WTC11 (cell line): ENCODE measurements around the gene MARCHF7. TPM values are rescaled to one million over a fixed set of nuclear protein-coding genes. Genes with fewer than 3 reads are reported as not detected.
"Not testable (repeated sequence)": the region's sequence is repeated elsewhere in the genome, so short reads cannot be mapped to it uniquely, and the experiment has no call there.

Source experiments
- ATAC-seq: fragments of 200-7000 bp; cut with Tn5 transposase; 2 replicates; pipeline ENCODE4 v1.10.0; 2021; ENCODE audit warnings: mild to moderate bottlenecking, moderate library complexity
- CTCF ChIA-PET: fragments of 300-600 bp; sonication (Branson Sonifier 250); formaldehyde crosslinking; loops from one replicate; lab custom pipeline; 2021; ENCODE audit warnings: antibody characterized with exemption; lab: Charles Lee
- POLR2A ChIA-PET: fragments of 350-600 bp; sonication (Branson Sonifier 250); formaldehyde crosslinking; loops from one replicate; lab custom pipeline; 2021; ENCODE audit warnings: antibody characterized with exemption; lab: Charles Lee
- DNase-seq: peaks from one replicate; pipeline ENCODE4 v3.0.0; 2021; ENCODE audit warnings: low spot score
- H3K27ac Mint-ChIP-seq: 2 replicates; pipeline ENCODE4 v1.8.0; 2021; ENCODE audit warnings: mixed read lengths
- H3K27me3 Mint-ChIP-seq: 2 replicates; pipeline ENCODE4 v1.8.0; 2021; ENCODE audit warnings: low read depth, mild to moderate bottlenecking, moderate library complexity, mixed read lengths
- H3K36me3 Mint-ChIP-seq: 2 replicates; pipeline ENCODE4 v1.8.0; 2021; ENCODE audit warnings: mixed read lengths
- H3K4me1 Mint-ChIP-seq: 2 replicates; pipeline ENCODE4 v1.8.0; 2022; ENCODE audit warnings: mixed read lengths
- H3K4me3 Mint-ChIP-seq: 2 replicates; pipeline ENCODE4 v1.8.0; 2021; ENCODE audit warnings: mild to moderate bottlenecking, moderate library complexity, mixed read lengths
- H3K9me3 Mint-ChIP-seq: 2 replicates; pipeline ENCODE4 v1.8.0; 2021; ENCODE audit warnings: mixed read lengths
- MXD4 ChIP-seq: fragments of 250-450 bp; sonication (Bioruptor Pico); IDR thresholded peaks from 2 replicates; pipeline ENCODE4 v1.8.0; 2021; ENCODE audit warnings: mild to moderate bottlenecking, moderate library complexity, borderline replicate concordance
- SMAD3 ChIP-seq: sonication (generic); formaldehyde crosslinking; IDR thresholded peaks from 2 replicates; pipeline ENCODE4 v1.8.0; 2022; ENCODE audit warnings: missing genetic modification reagents, mild to moderate bottlenecking, borderline replicate concordance
- SOX15 ChIP-seq: fragments of 250-450 bp; sonication (Bioruptor Pico); IDR thresholded peaks from 2 replicates; pipeline ENCODE4 v1.9.0; 2021; ENCODE audit warnings: mild to moderate bottlenecking
- TEAD4 ChIP-seq: sonication (generic); formaldehyde crosslinking; IDR thresholded peaks from 2 replicates; pipeline ENCODE4 v1.8.0; 2022; ENCODE audit warnings: mild to moderate bottlenecking, missing genetic modification reagents
- TP53 ChIP-seq: sonication (generic); formaldehyde crosslinking; IDR thresholded peaks from 2 replicates; pipeline ENCODE4 v1.8.1; 2023; ENCODE audit warnings: mild to moderate bottlenecking, missing genetic modification reagents
- ZBTB21 ChIP-seq: sonication (generic); formaldehyde crosslinking; IDR thresholded peaks from 2 replicates; pipeline ENCODE4 v1.8.1; 2023; ENCODE audit warnings: mild to moderate bottlenecking, missing genetic modification reagents, borderline replicate concordance
- total RNA-seq: library from RNA; stranded (reverse); gene quantifications from 3 replicates; pipeline ENCODE4 v1.2.3, GENCODE V29; 2021
- TF ChIP-seq, protein P1 (sequence below): sonication (generic); formaldehyde crosslinking; IDR thresholded peaks from 2 replicates; pipeline ENCODE4 v1.8.1; 2022; ENCODE audit warnings: low read depth, missing genetic modification reagents, borderline replicate concordance
- TF ChIP-seq, protein P2 (sequence below): fragments of 250-450 bp; sonication (Bioruptor Pico); IDR thresholded peaks from 2 replicates; pipeline ENCODE4 v1.8.0; 2021; ENCODE audit warnings: mild to moderate bottlenecking
- TF ChIP-seq, protein P3 (sequence below): fragments of 250-450 bp; sonication (Bioruptor Pico); IDR thresholded peaks from 2 replicates; pipeline ENCODE4 v1.9.0; 2021; ENCODE audit warnings: moderate library complexity, mild to moderate bottlenecking, inconsistent platforms, borderline replicate concordance
- TF ChIP-seq, protein P4 (sequence below): sonication (generic); formaldehyde crosslinking; IDR thresholded peaks from 2 replicates; pipeline ENCODE4 v1.8.1; 2023; ENCODE audit warnings: mild to moderate bottlenecking, moderate library complexity, missing genetic modification reagents
- TF ChIP-seq, protein P5 (sequence below): fragments of 250-450 bp; sonication (Bioruptor Pico); IDR thresholded peaks from 2 replicates; pipeline ENCODE4 v1.9.0; 2021; ENCODE audit warnings: mild to moderate bottlenecking, borderline replicate concordance
- TF ChIP-seq, protein P6 (sequence below): fragments of 250-450 bp; sonication (Bioruptor Pico); IDR thresholded peaks from 2 replicates; pipeline ENCODE4 v1.9.0; 2021; ENCODE audit warnings: mild to moderate bottlenecking
- TF ChIP-seq, protein P7 (sequence below): sonication (generic); formaldehyde crosslinking; IDR thresholded peaks from 2 replicates; pipeline ENCODE4 v1.8.1; 2022; ENCODE audit warnings: mild to moderate bottlenecking, missing genetic modification reagents, moderate library complexity, borderline replicate concordance

Gene MARCHF7
- total RNA-seq, 1 experiment from 2014 or later: 84.0 TPM

DNA sequence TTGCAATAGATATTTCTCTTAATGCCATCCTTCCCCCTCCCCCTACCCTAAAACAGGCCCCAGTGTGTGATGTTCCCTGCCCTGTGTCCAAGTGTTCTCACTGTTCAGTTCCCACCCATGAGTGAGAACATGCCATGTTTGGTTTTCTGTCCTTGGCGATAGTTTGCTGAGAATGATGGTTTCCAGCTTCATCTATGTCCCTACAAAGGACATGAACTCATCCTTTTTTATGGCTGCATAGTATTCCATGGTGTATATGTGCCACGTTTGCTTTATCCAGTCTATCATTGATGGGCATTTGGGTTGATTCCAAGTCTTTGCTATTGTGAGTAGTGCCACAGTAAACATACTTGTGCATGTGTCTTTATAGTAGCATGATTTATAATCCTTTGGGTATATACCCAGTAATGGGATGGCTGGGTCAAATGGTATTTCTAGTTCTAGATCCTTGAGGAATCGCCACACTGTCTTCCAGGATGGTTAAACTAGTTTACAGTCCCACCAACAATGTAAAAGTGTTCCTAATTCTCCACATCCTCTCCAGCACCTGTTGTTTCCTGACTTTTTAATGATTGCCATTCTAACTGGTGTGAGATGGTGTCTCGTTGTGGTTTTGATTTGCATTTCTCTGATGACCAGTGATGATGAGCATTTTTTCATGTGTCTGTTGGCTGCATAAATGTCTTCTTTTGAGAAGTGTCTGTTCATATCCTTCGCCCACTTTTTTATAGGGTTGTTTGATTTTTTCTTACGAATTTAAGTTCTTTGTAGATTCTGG, 12.7 kb downstream of the MARCHF7 start:
- ATAC-seq, CTCF ChIA-PET, H3K27ac Mint-ChIP-seq, DNase-seq, H3K4me3 Mint-ChIP-seq, H3K27me3 Mint-ChIP-seq, POLR2A ChIA-PET: not testable (repeated sequence)
- peaks cover 52% of the 10 kb centered on the region for H3K36me3 Mint-ChIP-seq
- peaks cover 18% of the 10 kb centered on the region for H3K4me1 Mint-ChIP-seq
- peaks cover 21% of the 10 kb centered on the region for H3K9me3 Mint-ChIP-seq

DNA sequence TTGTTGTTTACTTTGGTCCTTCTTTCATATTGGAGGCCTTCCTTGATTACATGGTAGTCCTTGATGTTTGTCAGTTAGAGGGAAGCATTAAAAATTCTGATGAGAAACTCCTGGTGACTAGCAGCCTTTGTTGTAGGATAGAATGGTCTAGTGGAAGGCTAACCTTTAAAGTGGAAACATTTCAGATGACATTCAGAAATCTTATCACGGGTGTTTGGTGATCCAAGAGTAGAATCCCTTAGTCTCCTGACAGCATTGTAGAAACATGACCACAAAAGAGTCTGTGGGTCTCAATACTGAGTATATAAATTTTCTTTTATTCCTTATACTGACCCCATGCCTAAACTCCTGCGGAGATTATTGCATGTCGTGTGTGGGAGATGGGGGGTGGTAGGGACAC, 13.4 kb downstream of the MARCHF7 start:
- ChIA-PET POLR2A (no interaction called here), CTCF (no interaction called here)
- Mint-ChIP-seq H3K27ac (no peak overlapping the region), H3K9me3 (peaks cover 21% of the 10 kb centered on the region), H3K4me1 (peaks cover 15% of the 10 kb centered on the region), H3K27me3 (no peaks in the 10 kb centered on the region), H3K4me3 (no peak overlapping the region), H3K36me3 (peaks cover 54% of the 10 kb centered on the region)
- TF ChIP-seq ZBTB21 (no peak), TEAD4 (CRISPR knock-in tag) (no peak), MXD4 (CRISPR knock-in tag) (no peak), TP53 (CRISPR knock-in tag) (no peak), SOX15 (CRISPR knock-in tag) (no peak), SMAD3 (CRISPR knock-in tag) (no peak)
- TF ChIP-seq, protein P1, sequence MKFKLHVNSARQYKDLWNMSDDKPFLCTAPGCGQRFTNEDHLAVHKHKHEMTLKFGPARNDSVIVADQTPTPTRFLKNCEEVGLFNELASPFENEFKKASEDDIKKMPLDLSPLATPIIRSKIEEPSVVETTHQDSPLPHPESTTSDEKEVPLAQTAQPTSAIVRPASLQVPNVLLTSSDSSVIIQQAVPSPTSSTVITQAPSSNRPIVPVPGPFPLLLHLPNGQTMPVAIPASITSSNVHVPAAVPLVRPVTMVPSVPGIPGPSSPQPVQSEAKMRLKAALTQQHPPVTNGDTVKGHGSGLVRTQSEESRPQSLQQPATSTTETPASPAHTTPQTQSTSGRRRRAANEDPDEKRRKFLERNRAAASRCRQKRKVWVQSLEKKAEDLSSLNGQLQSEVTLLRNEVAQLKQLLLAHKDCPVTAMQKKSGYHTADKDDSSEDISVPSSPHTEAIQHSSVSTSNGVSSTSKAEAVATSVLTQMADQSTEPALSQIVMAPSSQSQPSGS: no peak
- TF ChIP-seq, protein P2, sequence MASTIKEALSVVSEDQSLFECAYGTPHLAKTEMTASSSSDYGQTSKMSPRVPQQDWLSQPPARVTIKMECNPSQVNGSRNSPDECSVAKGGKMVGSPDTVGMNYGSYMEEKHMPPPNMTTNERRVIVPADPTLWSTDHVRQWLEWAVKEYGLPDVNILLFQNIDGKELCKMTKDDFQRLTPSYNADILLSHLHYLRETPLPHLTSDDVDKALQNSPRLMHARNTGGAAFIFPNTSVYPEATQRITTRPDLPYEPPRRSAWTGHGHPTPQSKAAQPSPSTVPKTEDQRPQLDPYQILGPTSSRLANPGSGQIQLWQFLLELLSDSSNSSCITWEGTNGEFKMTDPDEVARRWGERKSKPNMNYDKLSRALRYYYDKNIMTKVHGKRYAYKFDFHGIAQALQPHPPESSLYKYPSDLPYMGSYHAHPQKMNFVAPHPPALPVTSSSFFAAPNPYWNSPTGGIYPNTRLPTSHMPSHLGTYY: no peak
- TF ChIP-seq, protein P3, sequence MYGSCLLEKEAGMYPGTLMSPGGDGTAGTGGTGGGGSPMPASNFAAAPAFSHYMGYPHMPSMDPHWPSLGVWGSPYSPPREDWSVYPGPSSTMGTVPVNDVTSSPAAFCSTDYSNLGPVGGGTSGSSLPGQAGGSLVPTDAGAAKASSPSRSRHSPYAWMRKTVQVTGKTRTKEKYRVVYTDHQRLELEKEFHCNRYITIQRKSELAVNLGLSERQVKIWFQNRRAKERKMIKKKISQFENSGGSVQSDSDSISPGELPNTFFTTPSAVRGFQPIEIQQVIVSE (CRISPR knock-in tag): no peak
- TF ChIP-seq, protein P4, sequence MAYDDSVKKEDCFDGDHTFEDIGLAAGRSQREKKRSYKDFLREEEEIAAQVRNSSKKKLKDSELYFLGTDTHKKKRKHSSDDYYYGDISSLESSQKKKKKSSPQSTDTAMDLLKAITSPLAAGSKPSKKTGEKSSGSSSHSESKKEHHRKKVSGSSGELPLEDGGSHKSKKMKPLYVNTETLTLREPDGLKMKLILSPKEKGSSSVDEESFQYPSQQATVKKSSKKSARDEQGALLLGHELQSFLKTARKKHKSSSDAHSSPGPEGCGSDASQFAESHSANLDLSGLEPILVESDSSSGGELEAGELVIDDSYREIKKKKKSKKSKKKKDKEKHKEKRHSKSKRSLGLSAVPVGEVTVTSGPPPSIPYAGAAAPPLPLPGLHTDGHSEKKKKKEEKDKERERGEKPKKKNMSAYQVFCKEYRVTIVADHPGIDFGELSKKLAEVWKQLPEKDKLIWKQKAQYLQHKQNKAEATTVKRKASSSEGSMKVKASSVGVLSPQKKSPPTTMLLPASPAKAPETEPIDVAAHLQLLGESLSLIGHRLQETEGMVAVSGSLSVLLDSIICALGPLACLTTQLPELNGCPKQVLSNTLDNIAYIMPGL (CRISPR knock-in tag): no peak
- TF ChIP-seq, protein P5, sequence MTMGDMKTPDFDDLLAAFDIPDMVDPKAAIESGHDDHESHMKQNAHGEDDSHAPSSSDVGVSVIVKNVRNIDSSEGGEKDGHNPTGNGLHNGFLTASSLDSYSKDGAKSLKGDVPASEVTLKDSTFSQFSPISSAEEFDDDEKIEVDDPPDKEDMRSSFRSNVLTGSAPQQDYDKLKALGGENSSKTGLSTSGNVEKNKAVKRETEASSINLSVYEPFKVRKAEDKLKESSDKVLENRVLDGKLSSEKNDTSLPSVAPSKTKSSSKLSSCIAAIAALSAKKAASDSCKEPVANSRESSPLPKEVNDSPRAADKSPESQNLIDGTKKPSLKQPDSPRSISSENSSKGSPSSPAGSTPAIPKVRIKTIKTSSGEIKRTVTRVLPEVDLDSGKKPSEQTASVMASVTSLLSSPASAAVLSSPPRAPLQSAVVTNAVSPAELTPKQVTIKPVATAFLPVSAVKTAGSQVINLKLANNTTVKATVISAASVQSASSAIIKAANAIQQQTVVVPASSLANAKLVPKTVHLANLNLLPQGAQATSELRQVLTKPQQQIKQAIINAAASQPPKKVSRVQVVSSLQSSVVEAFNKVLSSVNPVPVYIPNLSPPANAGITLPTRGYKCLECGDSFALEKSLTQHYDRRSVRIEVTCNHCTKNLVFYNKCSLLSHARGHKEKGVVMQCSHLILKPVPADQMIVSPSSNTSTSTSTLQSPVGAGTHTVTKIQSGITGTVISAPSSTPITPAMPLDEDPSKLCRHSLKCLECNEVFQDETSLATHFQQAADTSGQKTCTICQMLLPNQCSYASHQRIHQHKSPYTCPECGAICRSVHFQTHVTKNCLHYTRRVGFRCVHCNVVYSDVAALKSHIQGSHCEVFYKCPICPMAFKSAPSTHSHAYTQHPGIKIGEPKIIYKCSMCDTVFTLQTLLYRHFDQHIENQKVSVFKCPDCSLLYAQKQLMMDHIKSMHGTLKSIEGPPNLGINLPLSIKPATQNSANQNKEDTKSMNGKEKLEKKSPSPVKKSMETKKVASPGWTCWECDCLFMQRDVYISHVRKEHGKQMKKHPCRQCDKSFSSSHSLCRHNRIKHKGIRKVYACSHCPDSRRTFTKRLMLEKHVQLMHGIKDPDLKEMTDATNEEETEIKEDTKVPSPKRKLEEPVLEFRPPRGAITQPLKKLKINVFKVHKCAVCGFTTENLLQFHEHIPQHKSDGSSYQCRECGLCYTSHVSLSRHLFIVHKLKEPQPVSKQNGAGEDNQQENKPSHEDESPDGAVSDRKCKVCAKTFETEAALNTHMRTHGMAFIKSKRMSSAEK (CRISPR knock-in tag): no peak
- TF ChIP-seq, protein P6, sequence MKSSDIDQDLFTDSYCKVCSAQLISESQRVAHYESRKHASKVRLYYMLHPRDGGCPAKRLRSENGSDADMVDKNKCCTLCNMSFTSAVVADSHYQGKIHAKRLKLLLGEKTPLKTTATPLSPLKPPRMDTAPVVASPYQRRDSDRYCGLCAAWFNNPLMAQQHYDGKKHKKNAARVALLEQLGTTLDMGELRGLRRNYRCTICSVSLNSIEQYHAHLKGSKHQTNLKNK (CRISPR knock-in tag): no peak
- TF ChIP-seq, protein P7, sequence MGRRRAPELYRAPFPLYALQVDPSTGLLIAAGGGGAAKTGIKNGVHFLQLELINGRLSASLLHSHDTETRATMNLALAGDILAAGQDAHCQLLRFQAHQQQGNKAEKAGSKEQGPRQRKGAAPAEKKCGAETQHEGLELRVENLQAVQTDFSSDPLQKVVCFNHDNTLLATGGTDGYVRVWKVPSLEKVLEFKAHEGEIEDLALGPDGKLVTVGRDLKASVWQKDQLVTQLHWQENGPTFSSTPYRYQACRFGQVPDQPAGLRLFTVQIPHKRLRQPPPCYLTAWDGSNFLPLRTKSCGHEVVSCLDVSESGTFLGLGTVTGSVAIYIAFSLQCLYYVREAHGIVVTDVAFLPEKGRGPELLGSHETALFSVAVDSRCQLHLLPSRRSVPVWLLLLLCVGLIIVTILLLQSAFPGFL (CRISPR knock-in tag): no peak
- ATAC-seq (no peak), DNase-seq (no peak)
